Transverse colon (tissue), 4 donors: ENCODE measurements around the gene FEZF1.

Experiments
- CTCF ChIP-seq, 5 experiments: fragments of 200-600 bp in 3 of 5; fragments of 450-650 bp in 2 of 5; sonication (generic) in 3 of 5; IDR thresholded peaks; 1 replicate in 2 of 5; 2 replicates in 3 of 5; pipeline ENCODE4 v1.5.1; 2016 to 2017; ENCODE audit warnings: antibody characterized with exemption in 5 of 5, inconsistent platforms in 3 of 5, mild to moderate bottlenecking in 2 of 5, moderate library complexity in 1 of 5
- EP300 ChIP-seq: sonication (generic); formaldehyde crosslinking; IDR thresholded peaks from one replicate; pipeline ENCODE4 v1.6.1; 2017; ENCODE audit warnings: antibody characterized with exemption, low read depth
- POLR2A ChIP-seq: fragments of 450-650 bp; IDR thresholded peaks from one replicate; pipeline ENCODE4 v1.6.1; 2016; ENCODE audit warnings: antibody characterized with exemption, mild to moderate bottlenecking, moderate library complexity
- POLR2AphosphoS5 ChIP-seq, 3 donors: sonication (generic); formaldehyde crosslinking; IDR thresholded peaks; one replicate each; pipeline ENCODE4 v1.6.1; 2016; ENCODE audit warnings: antibody characterized with exemption in 3 of 3

GRCh38 chr7:122337011-122337410 lies 32.5 kb upstream of the FEZF1 start:
- TF ChIP-seq CTCF (IDR thresholded peaks at IDR 0.05) (no peak), POLR2AphosphoS5 (IDR thresholded peaks at IDR 0.05) (no peak), POLR2A (no peak), EP300 (no peak)
